ENCODE measurements around the gene THRB.

GRCh38 chr3:24498796-24499195 is 4.1 kb upstream of the THRB start:
- TF ChIP-seq CTCF (IDR thresholded peaks at IDR 0.05) (no peak), POLR2A (IDR thresholded peaks at IDR 0.05) (no peak), POLR2AphosphoS5 (IDR thresholded peaks at IDR 0.05; ENCODE audit: insufficient read depth in 1 of 2, low read depth in 1 of 2) (no peak)

All from vagina (tissue), 2 donors.